ENCODE measurements around the gene PFKFB2.

The PFKFB2 gene

DNA sequence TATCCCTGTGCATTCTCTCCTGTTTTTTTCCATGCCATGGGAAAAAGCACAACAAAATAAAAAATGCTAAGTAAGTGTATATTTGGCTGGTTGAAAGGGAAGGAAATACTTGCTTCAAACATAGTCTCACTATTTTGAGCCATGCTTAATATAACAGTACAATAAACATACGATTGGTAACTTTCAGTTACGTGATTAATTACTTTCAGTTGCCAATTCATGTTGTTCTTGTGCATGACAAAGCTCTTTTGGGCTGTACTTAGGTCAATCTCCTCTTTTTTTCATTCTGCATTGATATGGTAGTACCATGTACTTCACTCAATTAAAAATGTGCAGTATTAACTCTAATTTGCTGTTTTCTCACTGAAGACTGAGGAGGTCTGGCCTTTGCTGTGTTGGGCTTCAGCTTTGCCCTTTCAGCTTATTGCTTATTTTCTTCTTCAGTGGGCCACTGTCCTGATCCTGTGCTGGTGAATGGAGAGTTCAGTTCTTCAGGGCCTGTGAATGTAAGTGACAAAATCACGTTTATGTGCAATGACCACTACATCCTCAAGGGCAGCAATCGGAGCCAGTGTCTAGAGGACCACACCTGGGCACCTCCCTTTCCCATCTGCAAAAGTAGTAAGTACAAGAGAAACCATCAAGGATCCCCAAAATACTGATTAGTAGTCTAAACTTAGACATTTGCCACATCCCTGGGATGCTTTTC lies 38.3 kb downstream of the PFKFB2 start:
- no peaks in the 10 kb centered on the region for H3K9me3 ChIP-seq (ENCODE audit: low read depth, low read length)
- H3K36me3 ChIP-seq (ENCODE audit: insufficient read depth, low read length) = no peaks in the 10 kb centered on the region
- no peak overlapping the region for H3K27ac ChIP-seq
- no peak for DNase-seq (ENCODE audit: low read depth, low spot score)
- TF ChIP-seq FOXP2 (optimal IDR thresholded peaks at IDR 0.05; ENCODE audit: control extremely low read depth, extremely low read length, insufficient read depth) (no peak), EZH2 (IDR thresholded peaks at IDR 0.05) (no peak), POLR2AphosphoS5 (IDR thresholded peaks at IDR 0.05; ENCODE audit: borderline replicate concordance, low read depth, low read length) (no peak)
- H3K9ac ChIP-seq (ENCODE audit: insufficient read length) = no peak overlapping the region
- H3K4me3 ChIP-seq = no peak overlapping the region

DNA sequence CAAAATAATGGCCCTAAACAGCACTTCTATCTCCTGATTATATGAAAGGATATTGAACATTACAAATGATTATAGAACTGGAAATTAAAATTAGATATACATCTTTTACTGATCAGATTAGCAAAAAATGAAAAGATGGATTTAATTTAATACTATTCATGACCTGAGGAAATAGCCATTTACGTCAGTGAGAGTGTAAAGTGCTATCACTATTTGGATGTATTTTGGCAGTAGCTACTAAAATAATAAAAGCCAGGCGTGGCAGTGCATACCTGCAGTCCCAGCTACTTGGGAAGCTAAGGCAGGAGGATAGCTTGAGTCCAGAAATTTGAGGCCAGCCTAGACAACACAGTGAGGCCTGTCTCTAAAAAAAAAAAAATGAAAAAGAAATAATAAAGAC lies 40.9 kb downstream of the PFKFB2 start:
- Histone ChIP-seq H3K9me3 (ENCODE audit: low read depth, low read length) (no peaks in the 10 kb centered on the region), H3K4me3 (no peak overlapping the region), H3K9ac (ENCODE audit: insufficient read length) (no peak overlapping the region), H3K36me3 (ENCODE audit: insufficient read depth, low read length) (no peaks in the 10 kb centered on the region), H3K27ac (no peak overlapping the region)
- no peak for DNase-seq (ENCODE audit: low read depth, low spot score)
- TF ChIP-seq EZH2 (IDR thresholded peaks at IDR 0.05) = no peak
- no peak for TF ChIP-seq FOXP2 (optimal IDR thresholded peaks at IDR 0.05; ENCODE audit: control extremely low read depth, extremely low read length, insufficient read depth)
- TF ChIP-seq POLR2AphosphoS5 (IDR thresholded peaks at IDR 0.05; ENCODE audit: borderline replicate concordance, low read depth, low read length) = no peak

- no peak for DNase-seq (ENCODE audit: low read depth, low spot score)
- no peak for TF ChIP-seq FOXP2 (optimal IDR thresholded peaks at IDR 0.05; ENCODE audit: control extremely low read depth, extremely low read length, insufficient read depth)
- no peak for TF ChIP-seq EZH2 (IDR thresholded peaks at IDR 0.05)
- no peak for TF ChIP-seq POLR2AphosphoS5 (IDR thresholded peaks at IDR 0.05; ENCODE audit: borderline replicate concordance, low read depth, low read length)
- Histone ChIP-seq H3K9me3 (ENCODE audit: low read depth, low read length) (no peaks in the 10 kb centered on the region), H3K4me3 (no peak overlapping the region), H3K27ac (no peak overlapping the region), H3K9ac (ENCODE audit: insufficient read length) (no peak overlapping the region), H3K36me3 (ENCODE audit: insufficient read depth, low read length) (no peaks in the 10 kb centered on the region)
Measured at GRCh38 chr1:207097871-207098324, 44.8 kb downstream of the PFKFB2 start.

- H3K27ac ChIP-seq = no peak overlapping the region
Measured at GRCh38 chr1:207101720-207102119, 48.6 kb downstream of the PFKFB2 start.

GRCh38 chr1:207102146-207102545 lies 49.1 kb downstream of the PFKFB2 start:
- no peak overlapping the region for H3K4me3 ChIP-seq
- TF ChIP-seq POLR2AphosphoS5 (IDR thresholded peaks at IDR 0.05; ENCODE audit: borderline replicate concordance, low read depth, low read length) (no peak), EZH2 (IDR thresholded peaks at IDR 0.05) (no peak), FOXP2 (optimal IDR thresholded peaks at IDR 0.05; ENCODE audit: control extremely low read depth, extremely low read length, insufficient read depth) (no peak)
- H3K9ac ChIP-seq (ENCODE audit: insufficient read length) = no peak overlapping the region
- no peaks in the 10 kb centered on the region for H3K36me3 ChIP-seq (ENCODE audit: insufficient read depth, low read length)
- no peak overlapping the region for H3K27ac ChIP-seq
- H3K9me3 ChIP-seq (ENCODE audit: low read depth, low read length) = no peaks in the 10 kb centered on the region
- DNase-seq (ENCODE audit: low read depth, low spot score) = no peak

More at GRCh38 chr1:207101720-207102119, 48.6 kb downstream of the PFKFB2 start:
- no peak overlapping the region for H3K4me3 ChIP-seq
- TF ChIP-seq POLR2AphosphoS5 (IDR thresholded peaks at IDR 0.05; ENCODE audit: borderline replicate concordance, low read depth, low read length) (no peak), FOXP2 (optimal IDR thresholded peaks at IDR 0.05; ENCODE audit: control extremely low read depth, extremely low read length, insufficient read depth) (no peak), EZH2 (IDR thresholded peaks at IDR 0.05) (no peak)
- no peaks in the 10 kb centered on the region for H3K36me3 ChIP-seq (ENCODE audit: insufficient read depth, low read length)
- no peak for DNase-seq (ENCODE audit: low read depth, low spot score)
- no peaks in the 10 kb centered on the region for H3K9me3 ChIP-seq (ENCODE audit: low read depth, low read length)
- H3K9ac ChIP-seq (ENCODE audit: insufficient read length) = no peak overlapping the region

- no peak overlapping the region for H3K9ac ChIP-seq (ENCODE audit: insufficient read length)
- no peak for TF ChIP-seq EZH2 (IDR thresholded peaks at IDR 0.05)
- TF ChIP-seq FOXP2 (optimal IDR thresholded peaks at IDR 0.05; ENCODE audit: control extremely low read depth, extremely low read length, insufficient read depth) = no peak
- no peak for TF ChIP-seq POLR2AphosphoS5 (IDR thresholded peaks at IDR 0.05; ENCODE audit: borderline replicate concordance, low read depth, low read length)
- no peak for DNase-seq (ENCODE audit: low read depth, low spot score)
- no peak overlapping the region for H3K27ac ChIP-seq
- H3K9me3 ChIP-seq (ENCODE audit: low read depth, low read length) = no peaks in the 10 kb centered on the region
- H3K36me3 ChIP-seq (ENCODE audit: insufficient read depth, low read length) = no peaks in the 10 kb centered on the region
- H3K4me3 ChIP-seq = no peak overlapping the region
Measured at GRCh38 chr1:207102659-207103058, 49.6 kb downstream of the PFKFB2 start.

DNA sequence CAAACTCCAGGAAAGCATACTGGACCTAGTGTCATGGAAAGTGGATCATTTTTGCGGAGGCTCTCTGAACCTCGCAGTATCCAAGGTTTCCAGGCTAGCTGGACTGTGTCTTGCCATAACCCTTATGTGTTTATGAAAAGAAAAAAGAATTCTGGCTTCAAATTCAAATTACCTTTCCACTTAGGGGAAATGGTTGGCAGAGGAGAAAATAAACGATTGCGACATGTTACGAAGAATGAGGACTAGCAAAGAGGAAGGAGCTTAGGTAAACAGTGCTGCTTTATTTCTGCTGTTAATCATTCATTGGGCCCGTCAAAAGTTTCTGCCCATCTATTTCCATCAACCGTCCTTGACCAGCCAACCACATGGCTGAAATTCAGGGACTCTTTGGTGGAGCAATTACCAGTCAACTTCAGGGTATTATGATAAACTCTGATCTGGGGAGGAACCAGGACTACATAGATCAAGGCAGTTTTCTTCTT lies 50.9 kb downstream of the PFKFB2 start, which contains the start of gene C4BPA:
C4BPA (plus strand) TSS at position 342 of the 482 bp plus-strand sequence. CDS start 8,793 bp downstream, outside the sequence.
- Histone ChIP-seq H3K27ac (no peak within 1 kb of the TSS), H3K36me3 (ENCODE audit: insufficient read depth, low read length) (no peaks in the 10 kb centered on the region), H3K9ac (ENCODE audit: insufficient read length) (no peak within 1 kb of the TSS), H3K4me3 (no peak within 1 kb of the TSS), H3K9me3 (ENCODE audit: low read depth, low read length) (no peaks in the 10 kb centered on the region)
- TF ChIP-seq EZH2 (IDR thresholded peaks at IDR 0.05) (no peak), POLR2AphosphoS5 (IDR thresholded peaks at IDR 0.05; ENCODE audit: borderline replicate concordance, low read depth, low read length) (no peak), FOXP2 (optimal IDR thresholded peaks at IDR 0.05; ENCODE audit: control extremely low read depth, extremely low read length, insufficient read depth) (no peak)
- no peak for DNase-seq (ENCODE audit: low read depth, low spot score)

DNA sequence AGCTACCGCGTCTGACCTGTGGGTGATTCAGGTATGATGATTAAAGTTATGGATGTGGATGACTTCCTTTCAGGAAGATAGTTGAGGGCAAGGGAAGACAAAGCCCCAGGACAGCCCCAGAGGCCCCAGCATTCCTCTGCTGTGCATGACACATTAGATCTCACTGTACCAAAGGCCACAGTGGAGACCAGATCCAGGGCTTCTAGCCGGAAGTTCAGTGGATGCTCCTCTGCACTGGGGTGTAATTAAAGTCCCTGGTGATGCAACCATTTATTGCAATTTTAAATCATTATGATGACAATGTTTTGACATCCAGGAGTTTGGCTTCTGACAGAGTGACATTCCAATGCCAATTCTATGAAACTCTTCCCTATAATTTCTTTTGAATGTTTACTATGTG lies 55.9 kb downstream of the PFKFB2 start:
- H3K4me3 ChIP-seq = no peak overlapping the region
- no peaks in the 10 kb centered on the region for H3K36me3 ChIP-seq (ENCODE audit: insufficient read depth, low read length)
- no peak for TF ChIP-seq FOXP2 (optimal IDR thresholded peaks at IDR 0.05; ENCODE audit: control extremely low read depth, extremely low read length, insufficient read depth)
- no peak for TF ChIP-seq EZH2 (IDR thresholded peaks at IDR 0.05)
- no peak for TF ChIP-seq POLR2AphosphoS5 (IDR thresholded peaks at IDR 0.05; ENCODE audit: borderline replicate concordance, low read depth, low read length)
- no peak overlapping the region for H3K27ac ChIP-seq
- DNase-seq (ENCODE audit: low read depth, low spot score) = no peak
- H3K9me3 ChIP-seq (ENCODE audit: low read depth, low read length) = no peaks in the 10 kb centered on the region
- no peak overlapping the region for H3K9ac ChIP-seq (ENCODE audit: insufficient read length)

All from SK-N-MC (cell line).